Right lobe of liver (tissue), 6 donors: ENCODE measurements around the gene LAD1. TPM values are rescaled to one million over a fixed set of nuclear protein-coding genes. Genes with fewer than 3 reads are reported as not detected.

Experiments used
- ATAC-seq, 4 donors: fragments of 200-7000 bp; cut with Tn5 transposase; one replicate each; pipeline ENCODE4 v1.9.1; 2020; ENCODE audit warnings: mild to moderate bottlenecking in 4 of 4, moderate library complexity in 4 of 4
- DNase-seq, 3 donors: peaks; one replicate each; pipeline ENCODE4 v3.0.0-alpha.2; 2020
- H3K27ac ChIP-seq, 3 donors: fragments of 200-600 bp; one replicate each; pipeline ENCODE4 v1.8.0; 2022
- H3K27me3 ChIP-seq, 2 donors: fragments of 200-600 bp; one replicate each; pipeline ENCODE4 v1.8.0; 2022
- H3K36me3 ChIP-seq, 4 donors: fragments of 200-600 bp; sonication (generic) in 1 of 4; one replicate each; pipeline versions ENCODE4 v1.5.1 to v1.8.0; 2017 to 2022; ENCODE audit warnings: control low read depth in 1 of 4
- H3K4me1 ChIP-seq, 4 donors: fragments of 200-600 bp; sonication (generic) in 1 of 4; one replicate each; pipeline versions ENCODE4 v1.5.1 to v1.8.0; 2017 to 2022; ENCODE audit warnings: control low read depth in 1 of 4
- H3K4me3 ChIP-seq, 3 donors: fragments of 200-600 bp; one replicate each; pipeline ENCODE4 v1.8.0; 2022
- H3K9me3 ChIP-seq, 4 donors: fragments of 200-600 bp; sonication (generic) in 1 of 4; one replicate each; pipeline versions ENCODE4 v1.5.1 to v1.8.0; 2017 to 2022; ENCODE audit warnings: control low read depth in 1 of 4
- POLR2A ChIP-seq: fragments of 450-650 bp; IDR thresholded peaks from one replicate; pipeline ENCODE4 v1.6.1; 2017; ENCODE audit warnings: antibody characterized with exemption, mild to moderate bottlenecking
- WGBS: methylation state at CpG from one replicate; pipeline ENCODE4 v1.1.6; 2018; ENCODE audit warnings: low coverage, low lambda C conversion rate; ENCODE audit not compliant: insufficient coverage; ENCODE audit errors: missing lambda C conversion rate; 5-methylcytosine and 5-hydroxymethylcytosine counted together
- intact Hi-C, 2 donors: fragments of 100-400 bp; cut with DNase I; formaldehyde crosslinking; loops; one replicate each; pipeline versions ENCODE4 v1.11.2 to v1.14.1; 2022
- total RNA-seq, 6 experiments: library from RNA; depleted of rRNA in 2 of 6; stranded (reverse); fragments of >200 nt in 2 of 6; fragmentation: NEBNext Ultra II Directional in 3 of 6; extraction: Animal tissue kit (Norgen Biotek cat#: 25700) in 3 of 6; gene quantifications; one replicate each; pipeline versions ENCODE4 v1.1.0 to v1.2.4, GENCODE V29; 2016 to 2023
- TF ChIP-seq, protein P1 (sequence below), 4 donors: fragments of 200-600 bp in 3 of 4; fragments of 450-650 bp in 1 of 4; IDR thresholded peaks; one replicate each; pipeline versions ENCODE4 v1.5.1 to v1.8.0; 2016 to 2022; ENCODE audit warnings: antibody characterized with exemption in 4 of 4, mild to moderate bottlenecking in 2 of 4
- donor health status: DM: no; HTN: yes; CAD: no.
- donor health status: DM: no; HTN: no; CAD: no.
- donor health status: DM: no; HTN: no; CAD: no.
- donor health status: DM: no; HTN: yes; CAD: no.
- donor health status: DM: no; HTN: yes; CAD: no.

Gene LAD1
- total RNA-seq, 6 experiments from 2014 or later, result 12.2 to 26.7 (median 19.4) TPM

GRCh38 chr1:201341377-201341776, 57.7 kb downstream of the LAD1 start:
- Histone ChIP-seq H3K27me3 (no peaks in the 10 kb centered on the region), H3K36me3 (no peaks in the 10 kb centered on the region), H3K4me3 (no peak overlapping the region), H3K27ac (no peak overlapping the region), H3K9me3 (no peaks in the 10 kb centered on the region), H3K4me1 (no peaks in the 10 kb centered on the region)
- TF ChIP-seq POLR2A, result no peak
- TF ChIP-seq, protein P1, sequence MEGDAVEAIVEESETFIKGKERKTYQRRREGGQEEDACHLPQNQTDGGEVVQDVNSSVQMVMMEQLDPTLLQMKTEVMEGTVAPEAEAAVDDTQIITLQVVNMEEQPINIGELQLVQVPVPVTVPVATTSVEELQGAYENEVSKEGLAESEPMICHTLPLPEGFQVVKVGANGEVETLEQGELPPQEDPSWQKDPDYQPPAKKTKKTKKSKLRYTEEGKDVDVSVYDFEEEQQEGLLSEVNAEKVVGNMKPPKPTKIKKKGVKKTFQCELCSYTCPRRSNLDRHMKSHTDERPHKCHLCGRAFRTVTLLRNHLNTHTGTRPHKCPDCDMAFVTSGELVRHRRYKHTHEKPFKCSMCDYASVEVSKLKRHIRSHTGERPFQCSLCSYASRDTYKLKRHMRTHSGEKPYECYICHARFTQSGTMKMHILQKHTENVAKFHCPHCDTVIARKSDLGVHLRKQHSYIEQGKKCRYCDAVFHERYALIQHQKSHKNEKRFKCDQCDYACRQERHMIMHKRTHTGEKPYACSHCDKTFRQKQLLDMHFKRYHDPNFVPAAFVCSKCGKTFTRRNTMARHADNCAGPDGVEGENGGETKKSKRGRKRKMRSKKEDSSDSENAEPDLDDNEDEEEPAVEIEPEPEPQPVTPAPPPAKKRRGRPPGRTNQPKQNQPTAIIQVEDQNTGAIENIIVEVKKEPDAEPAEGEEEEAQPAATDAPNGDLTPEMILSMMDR (IDR thresholded peaks at IDR 0.05), result no peak
- ATAC-seq (no peak), DNase-seq (no peak)
- 17% methylated on average over 1 of the region's 1 CpG for WGBS
- intact Hi-C loops, result no loop called here

- Histone ChIP-seq H3K9me3 (no peaks in the 10 kb centered on the region), H3K4me1 (no peaks in the 10 kb centered on the region), H3K36me3 (no peaks in the 10 kb centered on the region), H3K4me3 (no peak overlapping the region), H3K27me3 (no peaks in the 10 kb centered on the region), H3K27ac (no peak overlapping the region)
- ATAC-seq (no peak), DNase-seq (peak in 1 of 3 donors; percentile 30)
- intact Hi-C loops, result no loop called here
- WGBS, result 86% methylated on average over 1 of the region's 9 CpGs
- TF ChIP-seq, protein P1 (IDR thresholded peaks at IDR 0.05), result no peak
- TF ChIP-seq POLR2A, result no peak
Observed at GRCh38 chr1:201336711-201337450, 62.2 kb downstream of the LAD1 start.

- DNase-seq, result peak in 1 of 3 donors; percentile 9
- TF ChIP-seq, protein P1 (IDR thresholded peaks at IDR 0.05), result no peak
- no peak for TF ChIP-seq POLR2A
- no peak overlapping the region for H3K4me3 ChIP-seq
- no peaks in the 10 kb centered on the region for H3K4me1 ChIP-seq
- 42% methylated on average over 3 of the region's 3 CpGs for WGBS
- intact Hi-C loops, result no loop called here
- H3K27ac ChIP-seq, result no peak overlapping the region
- no peaks in the 10 kb centered on the region for H3K36me3 ChIP-seq
- no peaks in the 10 kb centered on the region for H3K27me3 ChIP-seq
- no peak for ATAC-seq
- no peaks in the 10 kb centered on the region for H3K9me3 ChIP-seq
Observed at GRCh38 chr1:201335901-201336300, 63.2 kb downstream of the LAD1 start.

GRCh38 chr1:201335174-201335870, 63.8 kb downstream of the LAD1 start:
- no peak for ATAC-seq
- peak in 1 of 3 donors; percentile 8 for DNase-seq
- Histone ChIP-seq H3K36me3 (no peaks in the 10 kb centered on the region), H3K4me1 (no peaks in the 10 kb centered on the region), H3K27me3 (no peaks in the 10 kb centered on the region), H3K9me3 (no peaks in the 10 kb centered on the region), H3K4me3 (no peak overlapping the region), H3K27ac (no peak overlapping the region)
- WGBS, result 80% methylated on average over 8 of the region's 10 CpGs
- no peak for TF ChIP-seq POLR2A
- TF ChIP-seq, protein P1 (IDR thresholded peaks at IDR 0.05), result no peak
- intact Hi-C loops, result no loop called here
